Neuronal stem cell (in vitro differentiated cells): Measurements from ENCODE around the gene ARL5A.

Experiments used
- DNase-seq: peaks from one replicate; pipeline ENCODE4 v3.0.0-alpha.2; 2013; ENCODE audit warnings: low spot score
- H2AFZ ChIP-seq: one replicate; pipeline ENCODE4 v1.6.1; 2013; ENCODE audit warnings: mild to moderate bottlenecking, low read length, inconsistent platforms
- H2AK5ac ChIP-seq: 2 replicates; pipeline ENCODE4 v1.6.1; 2013; ENCODE audit warnings: low read depth, mild to moderate bottlenecking, inconsistent platforms, low read length, moderate library complexity, mixed read lengths
- H2BK120ac ChIP-seq: 2 replicates; pipeline ENCODE4 v1.6.1; 2013; ENCODE audit warnings: low read depth, mild to moderate bottlenecking, inconsistent platforms, low read length, moderate library complexity, mixed read lengths
- H2BK12ac ChIP-seq: one replicate; pipeline ENCODE4 v1.6.1; 2013; ENCODE audit warnings: low read length, inconsistent platforms
- H2BK15ac ChIP-seq: 2 replicates; pipeline ENCODE4 v1.6.1; 2013; ENCODE audit warnings: mild to moderate bottlenecking, low read length, inconsistent platforms, mixed read lengths
- H2BK5ac ChIP-seq: one replicate; pipeline ENCODE4 v1.6.1; 2013; ENCODE audit warnings: inconsistent platforms, mild to moderate bottlenecking, low read length, moderate library complexity
- H3K14ac ChIP-seq: one replicate; pipeline ENCODE4 v1.6.1; 2013; ENCODE audit warnings: low read length, inconsistent platforms
- H3K18ac ChIP-seq: 2 replicates; pipeline ENCODE4 v1.6.1; 2013; ENCODE audit warnings: low read length, inconsistent platforms
- H3K23ac ChIP-seq: 2 replicates; pipeline ENCODE4 v1.6.1; 2013; ENCODE audit warnings: low read depth, mild to moderate bottlenecking, mixed read lengths, low read length, inconsistent platforms; ENCODE audit not compliant: poor library complexity
- H3K27ac ChIP-seq: replicated peaks from 3 replicates; pipeline ENCODE4 v1.5.1; 2013; ENCODE audit warnings: low read length, inconsistent platforms
- H3K27me3 ChIP-seq, 3 experiments: 2 replicates each; pipeline ENCODE4 v1.6.1; 2013; ENCODE audit warnings: low read length in 3 of 3, mild to moderate bottlenecking in 2 of 3, inconsistent platforms in 1 of 3, low read depth in 1 of 3, mixed read lengths in 1 of 3, moderate library complexity in 1 of 3; ENCODE audit not compliant: control insufficient read depth in 3 of 3, insufficient read depth in 3 of 3
- H3K36me3 ChIP-seq, 2 donors: replicated peaks in 1 of 2; 2 replicates each; pipeline ENCODE4 v1.6.1; 2013; ENCODE audit warnings: low read length in 2 of 2; ENCODE audit not compliant: control insufficient read depth in 2 of 2, insufficient read depth in 2 of 2
- H3K4ac ChIP-seq: 2 replicates; pipeline ENCODE4 v1.6.1; 2013; ENCODE audit warnings: inconsistent platforms, mild to moderate bottlenecking, low read length, moderate library complexity
- H3K4me1 ChIP-seq, 2 donors: 1 replicate in 1 of 2; 2 replicates in 1 of 2; pipeline ENCODE4 v1.6.1; 2013; ENCODE audit warnings: low read length in 2 of 2, low read depth in 1 of 2; ENCODE audit not compliant: control insufficient read depth in 2 of 2, insufficient read depth in 1 of 2
- H3K4me2 ChIP-seq: one replicate; pipeline ENCODE4 v1.6.1; 2013; ENCODE audit warnings: mild to moderate bottlenecking, low read length, inconsistent platforms; ENCODE audit not compliant: insufficient read depth, poor library complexity, severe bottlenecking
- H3K4me3 ChIP-seq, 2 donors: 2 replicates each; pipeline ENCODE4 v1.5.1; 2013; ENCODE audit warnings: low read length in 2 of 2, mild to moderate bottlenecking in 2 of 2, inconsistent platforms in 1 of 2, moderate library complexity in 1 of 2
- H3K79me1 ChIP-seq: one replicate; pipeline ENCODE4 v1.6.1; 2013; ENCODE audit warnings: low read depth, mild to moderate bottlenecking, inconsistent platforms, low read length, moderate library complexity
- H3K9ac ChIP-seq: one replicate; pipeline ENCODE4 v1.6.1; 2013; ENCODE audit warnings: mild to moderate bottlenecking, low read depth, low read length, inconsistent platforms; ENCODE audit not compliant: poor library complexity
- H3K9me3 ChIP-seq, 2 donors: replicated peaks in 1 of 2; 2 replicates each; pipeline versions ENCODE3 to v1.6.1; 2013; ENCODE audit warnings: low read length in 2 of 2, mild to moderate bottlenecking in 2 of 2, inconsistent platforms in 1 of 2, low read depth in 1 of 2, mixed read lengths in 1 of 2, moderate library complexity in 1 of 2; ENCODE audit not compliant: control insufficient read depth in 2 of 2, insufficient read depth in 1 of 2
- H4K8ac ChIP-seq: one replicate; pipeline ENCODE4 v1.6.1; 2013; ENCODE audit warnings: low read depth, mild to moderate bottlenecking, inconsistent platforms, low read length, moderate library complexity
- H4K91ac ChIP-seq: one replicate; pipeline ENCODE4 v1.6.1; 2013; ENCODE audit warnings: low read length, low read depth, mild to moderate bottlenecking, inconsistent platforms; ENCODE audit not compliant: poor library complexity
- WGBS, 2 donors: extraction: QIAGEN DNeasy Blood & Tissue Kit; methylation state at CpG; one replicate each; pipeline ENCODE4 v1.1.7; 2013; ENCODE audit warnings: missing lambda C conversion rate in 2 of 2, mixed read lengths in 1 of 2; ENCODE audit not compliant: insufficient read length in 2 of 2, insufficient replicate concordance in 1 of 2; ENCODE audit errors: extremely low coverage in 2 of 2; 5-methylcytosine and 5-hydroxymethylcytosine counted together

The ARL5A gene

GRCh38 chr2:151793123-151793522 is 35.1 kb downstream of the ARL5A start:
- Histone ChIP-seq H3K4me2 (no peak overlapping the region), H3K27me3 (no peaks in the 10 kb centered on the region), H2AK5ac (no peak overlapping the region), H3K18ac (no peak overlapping the region), H3K27ac (no peak overlapping the region), H3K79me1 (no peaks in the 10 kb centered on the region), H3K36me3 (peaks cover 0 to 35% of the 10 kb centered on the region in 2 donors), H2BK5ac (no peak overlapping the region), H3K4ac (no peak overlapping the region), H3K4me3 (no peak overlapping the region), H2AFZ (no peak overlapping the region), H3K14ac (no peak overlapping the region), H3K4me1 (no peaks in the 10 kb centered on the region), H2BK12ac (no peak overlapping the region), H3K9ac (no peak overlapping the region), H3K23ac (no peak overlapping the region), H4K8ac (no peak overlapping the region), H2BK120ac (no peak overlapping the region), H2BK15ac (no peak overlapping the region), H4K91ac (no peak overlapping the region), H3K9me3 (peaks cover 0 to 2% of the 10 kb centered on the region in 2 donors)
- no CpG with 5 or more reads among the region's 3 CpGs for WGBS, 2 donors
- no peak for DNase-seq

DNA sequence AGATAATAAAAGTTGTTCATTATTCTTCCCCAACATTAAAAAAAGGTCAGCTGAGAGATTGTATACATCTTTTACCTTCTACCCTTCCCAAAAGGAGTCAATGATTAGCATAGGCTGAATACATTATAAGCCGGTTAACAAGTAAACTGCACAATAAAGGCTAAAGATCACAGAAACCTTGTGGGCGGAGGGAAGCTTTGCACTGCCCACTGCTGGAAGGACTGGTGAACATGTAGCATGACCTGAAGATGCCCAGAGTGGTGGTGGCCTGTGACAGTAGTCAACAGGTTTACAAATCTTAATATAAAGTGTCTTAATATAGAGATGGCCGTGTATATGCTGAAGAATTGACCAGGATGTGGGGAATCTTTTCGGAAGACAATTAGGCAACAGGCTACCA is 35.6 kb downstream of the ARL5A start:
- DNase-seq = no peak
- H2BK12ac ChIP-seq = no peak overlapping the region
- no peaks in the 10 kb centered on the region for H3K27me3 ChIP-seq

GRCh38 chr2:151791545-151791944 is 36.7 kb downstream of the ARL5A start:
- no peak overlapping the region for H3K23ac ChIP-seq
- no peaks in the 10 kb centered on the region for H3K79me1 ChIP-seq
- H3K4me2 ChIP-seq = no peak overlapping the region
- H3K18ac ChIP-seq = no peak overlapping the region
- no peak overlapping the region for H3K4me3 ChIP-seq
- H3K9me3 ChIP-seq = peaks cover 0 to 2% of the 10 kb centered on the region in 2 donors
- H3K4ac ChIP-seq = no peak overlapping the region
- no peak overlapping the region for H2BK15ac ChIP-seq
- no peak overlapping the region for H2BK120ac ChIP-seq
- no peak overlapping the region for H2AK5ac ChIP-seq
- no peak overlapping the region for H4K91ac ChIP-seq
- no peak for DNase-seq
- H3K14ac ChIP-seq = no peak overlapping the region
- H4K8ac ChIP-seq = no peak overlapping the region
- no peak overlapping the region for H2BK12ac ChIP-seq
- WGBS, 2 donors = no CpG with 5 or more reads among the region's 3 CpGs
- peaks cover 0 to 36% of the 10 kb centered on the region in 2 donors for H3K36me3 ChIP-seq
- H3K27ac ChIP-seq = no peak overlapping the region
- no peak overlapping the region for H2AFZ ChIP-seq
- no peak overlapping the region for H2BK5ac ChIP-seq
- no peaks in the 10 kb centered on the region for H3K27me3 ChIP-seq
- no peak overlapping the region for H3K9ac ChIP-seq
- H3K4me1 ChIP-seq = peaks cover 0 to 2% of the 10 kb centered on the region in 2 donors

More for the DNA sequence above, 35.6 kb downstream of the ARL5A start:
- no peak overlapping the region for H3K4me3 ChIP-seq
- H3K9ac ChIP-seq = no peak overlapping the region
- no peak overlapping the region for H2AK5ac ChIP-seq
- H4K91ac ChIP-seq = no peak overlapping the region
- no peak overlapping the region for H3K14ac ChIP-seq
- H3K23ac ChIP-seq = no peak overlapping the region
- no peak overlapping the region for H3K4me2 ChIP-seq
- H2BK120ac ChIP-seq = no peak overlapping the region
- no peak overlapping the region for H3K27ac ChIP-seq
- no peak overlapping the region for H3K4ac ChIP-seq
- no peak overlapping the region for H2AFZ ChIP-seq
- H3K79me1 ChIP-seq = no peaks in the 10 kb centered on the region
- H4K8ac ChIP-seq = no peak overlapping the region
- no peak overlapping the region for H2BK5ac ChIP-seq
- peaks cover 0 to 36% of the 10 kb centered on the region in 2 donors for H3K36me3 ChIP-seq
- no peaks in the 10 kb centered on the region for H3K4me1 ChIP-seq
- H3K9me3 ChIP-seq = peaks cover 0 to 2% of the 10 kb centered on the region in 2 donors
- H3K18ac ChIP-seq = no peak overlapping the region
- WGBS, 2 donors = no CpG with 5 or more reads among the region's 4 CpGs
- H2BK15ac ChIP-seq = no peak overlapping the region

DNA sequence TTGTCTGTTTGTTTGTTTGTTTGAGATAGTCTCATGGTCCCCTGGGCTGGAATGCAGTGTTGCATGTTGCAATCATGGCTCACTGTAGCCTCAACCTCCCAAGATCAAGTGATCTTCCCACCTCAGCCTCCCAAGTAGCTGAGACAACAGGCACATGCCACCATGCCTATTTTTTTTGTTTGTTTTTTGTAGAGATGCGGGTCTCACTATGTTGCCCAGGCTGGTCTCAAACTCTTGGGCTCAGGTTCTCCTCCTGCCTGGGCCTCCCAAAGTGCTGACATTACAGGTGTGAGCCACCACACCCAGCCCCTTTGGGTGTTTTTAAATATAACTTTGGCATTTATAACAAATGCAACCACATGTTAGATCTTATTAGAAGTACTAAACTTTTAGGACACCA is 37.5 kb downstream of the ARL5A start:
- no CpG with 5 or more reads among the region's 1 CpG for WGBS, 2 donors
- Histone ChIP-seq H4K91ac (no peak overlapping the region), H3K4me2 (no peak overlapping the region), H3K36me3 (peaks cover 0 to 36% of the 10 kb centered on the region in 2 donors), H3K18ac (no peak overlapping the region), H2BK5ac (no peak overlapping the region), H3K4ac (no peak overlapping the region), H2BK12ac (no peak overlapping the region), H3K9me3 (peaks cover 0 to 2% of the 10 kb centered on the region in 2 donors), H2AFZ (no peak overlapping the region), H3K9ac (no peak overlapping the region), H2BK120ac (no peak overlapping the region), H3K4me1 (peaks cover 0 to 10% of the 10 kb centered on the region in 2 donors), H3K79me1 (no peaks in the 10 kb centered on the region), H3K14ac (no peak overlapping the region), H3K27me3 (no peaks in the 10 kb centered on the region), H3K4me3 (no peak overlapping the region), H2BK15ac (no peak overlapping the region), H2AK5ac (no peak overlapping the region), H3K27ac (no peak overlapping the region), H3K23ac (no peak overlapping the region), H4K8ac (no peak overlapping the region)
- DNase-seq = no peak
